Ovary (tissue), 3 donors: ENCODE data around the gene SRD5A1.

Experiments used
- CTCF ChIP-seq, 3 donors: fragments of 450-650 bp in 2 of 3; fragments of 200-600 bp in 1 of 3; IDR thresholded peaks; one replicate each; pipeline versions ENCODE4 v1.5.1 to v1.8.0; 2016 to 2022; ENCODE audit warnings: antibody characterized with exemption in 3 of 3, mild to moderate bottlenecking in 1 of 3
- POLR2A ChIP-seq: fragments of 450-650 bp; IDR thresholded peaks from one replicate; pipeline ENCODE4 v1.6.1; 2017; ENCODE audit warnings: antibody characterized with exemption, mild to moderate bottlenecking, moderate library complexity
- donor health status: DM: no; HTN: no; CAD: no.

- TF ChIP-seq CTCF (IDR thresholded peaks at IDR 0.05), result no peak
- no peak for TF ChIP-seq POLR2A
These were observed 47.7 kb downstream of the SRD5A1 start for GRCh38 chr5:6680922-6681321.
